Psoas muscle (tissue), 8 donors: ENCODE data around the gene YPEL2. TPM values are rescaled to one million over a fixed set of nuclear protein-coding genes. Genes with fewer than 3 reads are reported as not detected.

Experiments used
- ATAC-seq, 4 donors: fragments of 200-7000 bp; cut with Tn5 transposase; one replicate each; pipeline ENCODE4 v1.9.1; 2020; ENCODE audit warnings: moderate library complexity in 3 of 4, mild to moderate bottlenecking in 2 of 4
- DNase-seq, 2 donors: peaks; one replicate each; pipeline ENCODE4 v3.0.0-alpha.2; 2020
- H3K27ac ChIP-seq: fragments of 200-600 bp; one replicate; pipeline ENCODE4 v1.8.0; 2022
- H3K27me3 ChIP-seq, 3 donors: fragments of 200-600 bp in 1 of 3; one replicate each; pipeline versions ENCODE4 v1.6.1 to v1.8.0; 2013 to 2022; ENCODE audit warnings: low read length in 2 of 3, mild to moderate bottlenecking in 2 of 3, moderate library complexity in 1 of 3; ENCODE audit not compliant: insufficient read depth in 3 of 3
- H3K36me3 ChIP-seq, 2 donors: fragments of 200-600 bp in 1 of 2; one replicate each; pipeline versions ENCODE4 v1.6.1 to v1.8.0; 2013 to 2022; ENCODE audit warnings: low read depth in 1 of 2, mild to moderate bottlenecking in 1 of 2, moderate library complexity in 1 of 2; ENCODE audit not compliant: insufficient read depth in 1 of 2
- H3K4me1 ChIP-seq: fragments of 200-600 bp; one replicate; pipeline ENCODE4 v1.8.0; 2022
- H3K4me3 ChIP-seq: fragments of 200-600 bp; one replicate; pipeline ENCODE4 v1.8.0; 2022; ENCODE audit warnings: mild to moderate bottlenecking
- H3K9me3 ChIP-seq: fragments of 200-600 bp; one replicate; pipeline ENCODE4 v1.8.0; 2022
- WGBS, 3 donors: extraction: QIAGEN DNeasy Blood & Tissue Kit; methylation state at CpG; one replicate each; pipeline versions ENCODE4 v1.1.6 to v1.1.7; 2013; 5-methylcytosine and 5-hydroxymethylcytosine counted together
- intact Hi-C, 2 donors: fragments of 100-400 bp; cut with DNase I; formaldehyde crosslinking; loops; one replicate each; pipeline versions ENCODE4 v1.11.0 to v1.14.2; 2022
- polyA plus RNA-seq, 3 donors: library from polyadenylated mRNA; stranded (reverse); fragments of 200-250 nt; gene quantifications; one replicate each; pipeline ENCODE4 v1.2.3, GENCODE V29; 2013
- total RNA-seq, 4 donors: library from RNA; stranded (reverse); fragmentation: NEBNext Ultra II Directional in 2 of 4; extraction: Animal tissue kit (Norgen Biotek cat#: 25700) in 2 of 4; gene quantifications; one replicate each; pipeline versions ENCODE4 v1.2.1 to v1.2.4, GENCODE V29; 2021 to 2023
- TF ChIP-seq, protein P1 (sequence below): fragments of 200-600 bp; IDR thresholded peaks from one replicate; pipeline ENCODE4 v1.8.0; 2022; ENCODE audit warnings: antibody characterized with exemption
- donor health status: healthy with polysubstance abuse.
- donor health status: DM: no; HTN: no; CAD: no; lungs with moderate emphysema.
- donor health status: Bipolar disorder and iron deficiency.
- donor health status: healthy.
- donor health status: DM: yes; HTN: yes; CAD: no.
- donor health status: DM: no; HTN: no; CAD: no.
- donor health status: DM: no; HTN: no; CAD: no.
- donor health status: DM: yes; HTN: yes; CAD: no.

YPEL2 gene
- total and polyA plus RNA-seq, 7 donors: 1.9 to 47.8 (median 19.9) TPM

DNA sequence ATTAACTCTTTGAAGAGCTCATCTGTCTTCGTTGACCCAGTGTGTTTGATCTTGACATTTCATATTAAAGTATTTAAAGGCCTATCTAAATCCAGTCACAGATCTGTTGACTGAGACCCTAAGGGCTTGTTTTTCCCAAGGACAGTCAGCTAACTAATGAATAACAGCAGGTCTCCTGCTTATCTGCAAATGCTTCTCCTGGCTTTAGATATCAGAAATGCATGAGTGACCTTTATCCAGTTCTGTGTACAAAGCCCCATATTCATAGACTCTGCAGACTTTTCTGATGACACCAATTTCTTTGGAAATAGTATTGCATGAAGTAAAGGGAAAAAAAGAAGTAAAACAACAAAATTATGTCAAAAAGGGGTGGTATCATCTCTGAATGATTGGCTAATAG lies 70.3 kb downstream of the YPEL2 start:
- WGBS, 3 donors: 51 to 81% (median 53%) methylated on average over 1 of the region's 1 CpG
- peaks cover 0 to 72% of the 10 kb centered on the region in 2 donors for H3K36me3 ChIP-seq
- DNase-seq: no peak
- TF ChIP-seq, protein P1, sequence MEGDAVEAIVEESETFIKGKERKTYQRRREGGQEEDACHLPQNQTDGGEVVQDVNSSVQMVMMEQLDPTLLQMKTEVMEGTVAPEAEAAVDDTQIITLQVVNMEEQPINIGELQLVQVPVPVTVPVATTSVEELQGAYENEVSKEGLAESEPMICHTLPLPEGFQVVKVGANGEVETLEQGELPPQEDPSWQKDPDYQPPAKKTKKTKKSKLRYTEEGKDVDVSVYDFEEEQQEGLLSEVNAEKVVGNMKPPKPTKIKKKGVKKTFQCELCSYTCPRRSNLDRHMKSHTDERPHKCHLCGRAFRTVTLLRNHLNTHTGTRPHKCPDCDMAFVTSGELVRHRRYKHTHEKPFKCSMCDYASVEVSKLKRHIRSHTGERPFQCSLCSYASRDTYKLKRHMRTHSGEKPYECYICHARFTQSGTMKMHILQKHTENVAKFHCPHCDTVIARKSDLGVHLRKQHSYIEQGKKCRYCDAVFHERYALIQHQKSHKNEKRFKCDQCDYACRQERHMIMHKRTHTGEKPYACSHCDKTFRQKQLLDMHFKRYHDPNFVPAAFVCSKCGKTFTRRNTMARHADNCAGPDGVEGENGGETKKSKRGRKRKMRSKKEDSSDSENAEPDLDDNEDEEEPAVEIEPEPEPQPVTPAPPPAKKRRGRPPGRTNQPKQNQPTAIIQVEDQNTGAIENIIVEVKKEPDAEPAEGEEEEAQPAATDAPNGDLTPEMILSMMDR: no peak
- peak overlapping the region; percentile 6 for H3K27ac ChIP-seq
- no peak overlapping the region for H3K4me3 ChIP-seq
- no peaks in the 10 kb centered on the region for H3K9me3 ChIP-seq
- intact Hi-C loops: no loop called here
- no peaks in the 10 kb centered on the region for H3K27me3 ChIP-seq
- peaks cover 33% of the 10 kb centered on the region for H3K4me1 ChIP-seq
- ATAC-seq: no peak

DNA sequence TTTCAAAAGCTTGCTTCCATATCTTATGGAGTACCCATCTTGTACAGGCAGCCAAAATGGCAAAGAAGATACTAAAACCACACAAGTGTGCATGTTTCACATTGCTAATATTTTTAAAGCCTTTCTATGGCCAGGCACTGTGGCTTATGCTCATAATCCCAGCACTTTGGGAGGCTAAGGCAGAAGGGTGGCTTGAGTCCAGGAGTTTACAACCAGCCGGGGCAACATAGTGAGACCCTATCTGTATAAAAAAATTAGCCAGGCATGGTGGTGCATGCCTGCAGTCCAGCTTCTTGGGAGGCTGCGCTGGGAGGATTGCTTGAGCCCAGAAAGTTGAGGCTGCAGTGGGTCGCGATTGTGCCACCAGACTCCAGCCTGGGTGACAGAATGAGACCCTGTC lies 71.3 kb downstream of the YPEL2 start:
- Histone ChIP-seq H3K4me1 (peaks cover 40% of the 10 kb centered on the region), H3K36me3 (peaks cover 0 to 62% of the 10 kb centered on the region in 2 donors), H3K9me3 (no peaks in the 10 kb centered on the region), H3K27ac (no peak overlapping the region), H3K4me3 (no peak overlapping the region), H3K27me3 (no peaks in the 10 kb centered on the region)
- no peak for DNase-seq
- ATAC-seq: no peak
- 82 to 97% (median 96%) methylated on average over 4 of the region's 4 CpGs for WGBS, 3 donors
- TF ChIP-seq, protein P1: no peak
- intact Hi-C loops: no loop called here

DNA sequence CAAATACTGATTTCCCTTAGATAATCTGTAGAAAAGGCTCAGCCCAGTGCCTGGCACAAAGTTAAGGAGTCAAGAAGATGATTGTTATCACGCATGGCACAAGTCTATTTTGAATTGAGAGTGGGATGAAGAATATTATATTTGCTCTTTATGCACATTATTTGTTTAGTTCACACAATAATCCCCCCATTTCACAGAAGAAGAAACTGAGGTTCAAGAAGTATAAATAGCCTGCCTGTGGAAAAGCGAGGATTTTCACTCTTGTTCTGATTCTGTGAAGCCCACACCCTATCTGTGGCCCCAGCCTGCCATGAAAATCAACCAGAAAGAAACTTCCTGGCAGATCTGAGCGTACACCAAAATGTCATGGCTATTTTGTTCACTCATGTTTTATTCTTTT lies 73.0 kb downstream of the YPEL2 start:
- intact Hi-C loops: no loop called here
- TF ChIP-seq, protein P1: no peak
- Histone ChIP-seq H3K27me3 (no peaks in the 10 kb centered on the region), H3K4me1 (peaks cover 40% of the 10 kb centered on the region), H3K4me3 (no peak overlapping the region), H3K36me3 (peaks cover 0 to 44% of the 10 kb centered on the region in 2 donors), H3K27ac (no peak overlapping the region), H3K9me3 (no peaks in the 10 kb centered on the region)
- no peak for ATAC-seq
- DNase-seq: no peak
- whole genome bisulfite sequencing, 3 donors: 68 to 98% (median 72%) methylated on average over 3 of the region's 3 CpGs

DNA sequence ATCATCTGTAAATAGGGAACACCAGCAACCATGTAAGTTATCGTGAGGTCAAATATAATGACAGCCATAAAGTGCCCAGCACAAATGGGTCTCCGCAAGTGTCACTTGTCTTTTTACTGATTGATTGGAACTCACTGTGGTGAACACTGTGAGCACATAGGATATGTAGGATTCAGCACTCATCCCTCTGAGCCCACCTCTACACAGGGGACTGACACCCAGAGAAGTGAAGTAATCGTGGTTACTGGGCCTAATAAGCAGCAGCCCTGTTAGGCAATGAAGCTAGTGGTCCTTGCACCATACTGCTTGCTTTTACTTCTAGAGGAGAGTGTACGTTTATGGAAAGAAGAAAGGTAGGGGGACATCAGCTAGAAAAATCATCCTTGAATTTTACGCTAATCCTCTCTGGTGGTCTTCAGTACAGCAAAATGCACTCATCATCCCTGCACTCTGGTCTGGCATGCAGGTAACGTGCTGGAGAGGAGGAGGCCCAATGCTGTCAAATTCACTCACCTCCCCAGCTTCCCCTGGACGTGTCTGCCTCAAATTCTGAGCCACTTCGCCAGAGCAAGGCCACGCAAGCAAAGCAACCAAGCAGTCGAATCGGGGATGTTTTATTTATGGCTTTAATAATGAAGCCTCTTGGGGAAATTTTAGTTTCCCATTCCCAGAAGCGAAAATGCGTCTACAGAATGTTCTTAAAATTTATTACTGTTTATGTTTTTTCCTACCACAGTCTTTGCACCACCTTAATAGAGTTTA lies 74.7 kb downstream of the YPEL2 start:
- peaks cover 0 to 34% of the 10 kb centered on the region in 2 donors for H3K36me3 ChIP-seq
- WGBS, 3 donors: 61 to 74% (median 64%) methylated on average over 13 of the region's 13 CpGs

More for the DNA sequence above, 74.7 kb downstream of the YPEL2 start:
- H3K27me3 ChIP-seq: no peaks in the 10 kb centered on the region
- H3K9me3 ChIP-seq: peaks cover 5% of the 10 kb centered on the region
- no peak for DNase-seq
- intact Hi-C loops: no loop called here
- H3K27ac ChIP-seq: peak overlapping the region; percentile 71
- peaks cover 27% of the 10 kb centered on the region for H3K4me1 ChIP-seq
- peak in 2 of 4 donors; percentile 43 to 52 for ATAC-seq
- no peak overlapping the region for H3K4me3 ChIP-seq
- TF ChIP-seq, protein P1: no peak
